GM18867 (cell line): ENCODE measurements around the gene HDGF.

Experiments used
- ATAC-seq: cut with Tn5 transposase; IDR thresholded peaks from one replicate; pipeline ENCODE4 v1.9.1; 2021; ENCODE audit warnings: mild to moderate bottlenecking, moderate library complexity; ENCODE audit not compliant: unreplicated experiment

The HDGF gene

GRCh38 chr1:156747742-156748669 lies 3.5 kb downstream of the HDGF start:
- ATAC-seq, result no peak

- no peak for ATAC-seq
Measured at GRCh38 chr1:156746728-156747631, 4.5 kb downstream of the HDGF start.

- ATAC-seq, result no peak
Measured at GRCh38 chr1:156746406-156746727, 5.1 kb downstream of the HDGF start.

- no peak for ATAC-seq
Measured at GRCh38 chr1:156745881-156746280, 5.6 kb downstream of the HDGF start.

- no peak for ATAC-seq
Measured at GRCh38 chr1:156744786-156745419, 6.6 kb downstream of the HDGF start.

- no peak for ATAC-seq
Measured at GRCh38 chr1:156744344-156744743, 7.1 kb downstream of the HDGF start.

GRCh38 chr1:156743367-156744302 lies 7.8 kb downstream of the HDGF start:
- ATAC-seq, result no peak

GRCh38 chr1:156742801-156743200 lies 8.7 kb downstream of the HDGF start:
- no peak for ATAC-seq

GRCh38 chr1:156742017-156742416 lies 9.5 kb downstream of the HDGF start:
- ATAC-seq, result no peak

- ATAC-seq, result no peak
Measured at GRCh38 chr1:156741481-156741983, 9.9 kb downstream of the HDGF start.

- ATAC-seq, result peak; percentile 81
Measured at GRCh38 chr1:156740741-156741480, 10.6 kb downstream of the HDGF start, which contains the start of gene MRPL24. MRPL24 (minus strand) TSS chr1:156741088; CDS start chr1:156738704, 2,384 bp downstream.

- ATAC-seq, result no peak
Measured at GRCh38 chr1:156740237-156740740, 11.2 kb downstream of the HDGF start.

GRCh38 chr1:156738916-156739315 lies 12.6 kb downstream of the HDGF start:
- ATAC-seq, result no peak

GRCh38 chr1:156738407-156738806 lies 13.1 kb downstream of the HDGF start:
- no peak for ATAC-seq

- no peak for ATAC-seq
Measured at GRCh38 chr1:156733989-156734584, 17.4 kb downstream of the HDGF start.

GRCh38 chr1:156728599-156729462 lies 22.6 kb downstream of the HDGF start, which contains the start of gene ISG20L2:
ISG20L2 (minus strand) TSS chr1:156728766; CDS start chr1:156727652, 1,114 bp downstream.
- ATAC-seq, result peak; percentile 87

- ATAC-seq, result peak; percentile 57
Measured at GRCh38 chr1:156727926-156728598, 23.4 kb downstream of the HDGF start, which contains the start of gene METTL25B. METTL25B (plus strand) TSS chr1:156728469; CDS start chr1:156729105, 636 bp downstream.
